B cell (primary cell): Measurements from ENCODE around the gene ZNF423. TPM values are rescaled to one million over a fixed set of nuclear protein-coding genes. Genes with fewer than 3 reads are reported as not detected.

ENCODE experiments used
- ATAC-seq: fragments of 200-7000 bp; cut with Tn5 transposase; one replicate; pipeline ENCODE4 v1.10.0; 2021; ENCODE audit warnings: low read depth, mild to moderate bottlenecking, moderate number of reproducible peaks, moderate library complexity
- CTCF ChIA-PET: fragments of 350-600 bp; sonication (Branson Sonifier 250); formaldehyde crosslinking; loops from one replicate; lab custom pipeline; 2021; ENCODE audit warnings: antibody characterized with exemption, inconsistent platforms; lab: Charles Lee
- POLR2A ChIA-PET: fragments of 350-600 bp; sonication (Branson Sonifier 250); formaldehyde crosslinking; loops from one replicate; lab custom pipeline; 2021; ENCODE audit warnings: antibody characterized with exemption; lab: Charles Lee
- DNase-seq: peaks from one replicate; pipeline ENCODE4 v3.0.0; 2013
- H2AFZ ChIP-seq: 2 replicates; pipeline ENCODE4 v1.6.1; 2012; ENCODE audit warnings: mild to moderate bottlenecking, low read depth, low read length; ENCODE audit not compliant: insufficient read depth, poor library complexity, severe bottlenecking
- H3K27ac ChIP-seq, 2 donors: 1 replicate in 1 of 2; 2 replicates in 1 of 2; pipeline ENCODE4 v1.5.1; 2012 to 2013; ENCODE audit warnings: low read length in 2 of 2, mild to moderate bottlenecking in 2 of 2, moderate library complexity in 1 of 2
- H3K27me3 ChIP-seq, 4 experiments: fragments of 200-600 bp in 1 of 4; sonication (generic) in 1 of 4; replicated peaks in 1 of 4; 1 replicate in 2 of 4; 2 replicates in 2 of 4; pipeline versions ENCODE4 v1.6.1 to v1.7.0; 2013 to 2016; ENCODE audit warnings: low read length in 3 of 4, mild to moderate bottlenecking in 2 of 4, mixed read lengths in 1 of 4, moderate library complexity in 1 of 4; ENCODE audit not compliant: insufficient read depth in 4 of 4, control insufficient read depth in 3 of 4; ENCODE audit errors: control extremely low read depth in 1 of 4
- H3K36me3 ChIP-seq, 2 experiments: replicated peaks in 1 of 2; 1 replicate in 1 of 2; 2 replicates in 1 of 2; pipeline versions ENCODE4 v1.6.1 to v1.7.1; 2013; ENCODE audit warnings: low read length in 1 of 2; ENCODE audit not compliant: insufficient read depth in 2 of 2, control insufficient read depth in 1 of 2; ENCODE audit errors: control extremely low read depth in 1 of 2, extremely low read depth in 1 of 2
- H3K4me1 ChIP-seq, 2 donors: fragments of 200-600 bp in 1 of 2; sonication (generic) in 1 of 2; 1 replicate in 1 of 2; 2 replicates in 1 of 2; pipeline versions ENCODE4 v1.5.1 to v1.6.1; 2013 to 2017; ENCODE audit warnings: low read length in 2 of 2; ENCODE audit not compliant: control insufficient read depth in 2 of 2, insufficient read depth in 2 of 2
- H3K4me2 ChIP-seq: replicated peaks from 2 replicates; pipeline ENCODE3; 2012; ENCODE audit warnings: mild to moderate bottlenecking, low read depth, low read length; ENCODE audit not compliant: poor library complexity, severe bottlenecking
- H3K4me3 ChIP-seq, 5 experiments: fragments of 200-600 bp in 1 of 5; sonication (generic) in 1 of 5; 1 replicate in 3 of 5; 2 replicates in 2 of 5; pipeline versions ENCODE4 v1.5.1 to v1.7.0; 2011 to 2016; ENCODE audit warnings: low read length in 4 of 5, mild to moderate bottlenecking in 4 of 5, low read depth in 2 of 5, control low read depth in 1 of 5, moderate library complexity in 1 of 5; ENCODE audit not compliant: insufficient read depth in 1 of 5; ENCODE audit errors: control extremely low read depth in 1 of 5, extremely low read depth in 1 of 5
- H3K79me2 ChIP-seq: fragments of 200-600 bp; sonication (generic); one replicate; pipeline ENCODE4 v1.6.0; 2016; ENCODE audit warnings: low read length; ENCODE audit not compliant: control insufficient read depth, insufficient read depth
- H3K9ac ChIP-seq: fragments of 200-600 bp; sonication (generic); 2 replicates; pipeline ENCODE4 v1.6.1; 2017; ENCODE audit warnings: mild to moderate bottlenecking, low read length, moderate library complexity
- H3K9me3 ChIP-seq, 3 donors: one replicate each; pipeline versions ENCODE4 v1.6.1 to v1.7.1; 2013; ENCODE audit warnings: low read length in 2 of 3; ENCODE audit not compliant: control insufficient read depth in 2 of 3, insufficient read depth in 1 of 3; ENCODE audit errors: control extremely low read depth in 1 of 3
- H4K20me1 ChIP-seq: 2 replicates; pipeline ENCODE4 v1.6.0; 2012; ENCODE audit warnings: mild to moderate bottlenecking, low read length; ENCODE audit not compliant: insufficient read depth, control insufficient read depth, poor library complexity, severe bottlenecking
- H3K27ac Mint-ChIP-seq: one replicate; pipeline ENCODE4 v1.8.0; 2021; ENCODE audit warnings: mixed read lengths
- H3K27me3 Mint-ChIP-seq: one replicate; pipeline ENCODE4 v1.8.0; 2021; ENCODE audit warnings: mixed read lengths
- H3K4me1 Mint-ChIP-seq: one replicate; pipeline ENCODE4 v1.8.0; 2021; ENCODE audit warnings: mixed read lengths
- H3K4me3 Mint-ChIP-seq: one replicate; pipeline ENCODE4 v1.8.0; 2021; ENCODE audit warnings: mixed read lengths
- H3K9me3 Mint-ChIP-seq: one replicate; pipeline ENCODE4 v1.8.0; 2022; ENCODE audit warnings: mixed read lengths; ENCODE audit not compliant: insufficient read depth
- EZH2 ChIP-seq: IDR thresholded peaks from 2 replicates; pipeline ENCODE4 v1.6.1; 2012; ENCODE audit warnings: borderline replicate concordance, low read depth, mild to moderate bottlenecking, moderate library complexity, low read length; ENCODE audit not compliant: insufficient read depth, poor library complexity, severe bottlenecking
- WGBS: methylation state at CpG from one replicate; pipeline ENCODE4 v1.1.5; 2013; ENCODE audit warnings: missing lambda C conversion rate; ENCODE audit not compliant: insufficient coverage; 5-methylcytosine and 5-hydroxymethylcytosine counted together
- intact Hi-C: fragments of 100-400 bp; cut with micrococcal nuclease; formaldehyde crosslinking; loops from one replicate; pipeline ENCODE4 v1.10.0; 2022
- polyA plus RNA-seq: library from polyadenylated mRNA; depleted of rRNA; stranded (reverse); fragments of >200 nt; gene quantifications from 2 replicates; pipeline ENCODE4 v1.2.3, GENCODE V29; 2012
- total RNA-seq, 2 donors: library from RNA; stranded (reverse); fragments of 120-200 nt in 1 of 2; gene quantifications; 1 replicate in 1 of 2; 2 replicates in 1 of 2; pipeline versions ENCODE4 v1.2.3 to v1.2.4, GENCODE V29; 2013 to 2022
- TF ChIP-seq, protein P1 (sequence below): fragments of 200-600 bp; IDR thresholded peaks from one replicate; pipeline ENCODE4 v1.8.0; 2022; ENCODE audit warnings: antibody characterized with exemption, mild to moderate bottlenecking

ZNF423 gene
- total and polyA plus RNA-seq, 2 donors (not counting 1 experiment from before 2014, with no cell fraction given), result not detected

DNA sequence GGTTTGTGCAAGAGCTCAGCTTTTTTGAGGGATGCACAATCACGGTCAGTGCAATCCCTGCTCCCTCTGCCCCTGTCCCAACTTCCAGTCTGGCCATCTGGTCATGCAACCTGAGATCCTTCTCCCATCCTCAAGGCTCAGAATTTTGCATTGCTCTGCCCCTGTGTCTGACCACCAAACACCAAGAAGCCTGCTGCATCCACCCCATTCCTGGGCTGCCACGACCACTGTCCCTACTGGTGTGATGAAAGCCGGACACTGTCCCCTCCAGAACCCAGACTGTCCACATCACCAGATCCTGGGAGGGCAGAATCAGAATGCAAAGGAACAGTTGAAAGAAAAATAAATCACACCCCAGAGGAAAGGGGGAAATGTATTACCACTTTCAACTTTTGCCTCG, 251.3 kb downstream of the ZNF423 start:
- TF ChIP-seq EZH2, result no peak
- Mint-ChIP-seq H3K9me3 (no peaks in the 10 kb centered on the region), H3K4me1 (no peaks in the 10 kb centered on the region), H3K27ac (no peak overlapping the region), H3K4me3 (no peak overlapping the region), H3K27me3 (peaks cover 14% of the 10 kb centered on the region)
- Histone ChIP-seq H3K9ac (no peak overlapping the region), H3K27me3 (no peaks in the 10 kb centered on the region), H3K4me2 (no peak overlapping the region), H3K27ac (no peak overlapping the region), H3K9me3 (no peaks in the 10 kb centered on the region), H3K4me3 (no peak overlapping the region), H2AFZ (no peak overlapping the region), H3K4me1 (no peaks in the 10 kb centered on the region), H3K79me2 (no peaks in the 10 kb centered on the region), H4K20me1 (no peaks in the 10 kb centered on the region), H3K36me3 (no peaks in the 10 kb centered on the region)
- intact Hi-C loops, result no loop called here
- 87% methylated on average over 3 of the region's 4 CpGs for WGBS
- DNase-seq (no peak), ATAC-seq (no peak)
- CTCF ChIA-PET, result no interaction called here
- POLR2A ChIA-PET, result no interaction called here

DNA sequence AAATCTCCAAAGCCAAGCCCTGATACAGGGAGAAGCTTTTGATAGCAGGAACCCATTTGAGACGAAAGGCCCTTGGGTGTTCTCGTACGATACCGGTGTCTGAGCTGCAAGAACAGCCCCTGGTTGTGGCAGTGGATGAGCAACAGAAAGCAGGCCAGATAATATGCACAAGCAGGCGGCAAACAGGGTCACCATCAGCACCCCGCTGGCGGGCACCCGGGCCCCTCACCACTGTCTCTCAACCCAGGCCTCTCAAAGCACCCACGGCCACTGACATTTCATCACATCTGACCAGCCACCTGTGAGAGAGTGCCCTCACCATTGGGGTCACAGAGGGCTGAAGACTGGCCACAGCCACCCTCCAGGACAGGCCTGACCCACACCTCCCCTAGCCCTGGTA, 252.0 kb downstream of the ZNF423 start:
- DNase-seq, result no peak
- ATAC-seq, result no peak
- no peak overlapping the region for H3K4me2 ChIP-seq
- no peaks in the 10 kb centered on the region for H3K79me2 ChIP-seq
- peaks cover 8% of the 10 kb centered on the region for H3K27me3 Mint-ChIP-seq
- CTCF ChIA-PET, result no interaction called here
- no peaks in the 10 kb centered on the region for H3K9me3 ChIP-seq
- intact Hi-C loops, result no loop called here
- WGBS, result 86% methylated on average over 8 of the region's 9 CpGs
- H3K4me1 ChIP-seq, result no peaks in the 10 kb centered on the region
- H4K20me1 ChIP-seq, result no peaks in the 10 kb centered on the region
- no peaks in the 10 kb centered on the region for H3K36me3 ChIP-seq
- H3K4me1 Mint-ChIP-seq, result no peaks in the 10 kb centered on the region
- TF ChIP-seq, protein P1, sequence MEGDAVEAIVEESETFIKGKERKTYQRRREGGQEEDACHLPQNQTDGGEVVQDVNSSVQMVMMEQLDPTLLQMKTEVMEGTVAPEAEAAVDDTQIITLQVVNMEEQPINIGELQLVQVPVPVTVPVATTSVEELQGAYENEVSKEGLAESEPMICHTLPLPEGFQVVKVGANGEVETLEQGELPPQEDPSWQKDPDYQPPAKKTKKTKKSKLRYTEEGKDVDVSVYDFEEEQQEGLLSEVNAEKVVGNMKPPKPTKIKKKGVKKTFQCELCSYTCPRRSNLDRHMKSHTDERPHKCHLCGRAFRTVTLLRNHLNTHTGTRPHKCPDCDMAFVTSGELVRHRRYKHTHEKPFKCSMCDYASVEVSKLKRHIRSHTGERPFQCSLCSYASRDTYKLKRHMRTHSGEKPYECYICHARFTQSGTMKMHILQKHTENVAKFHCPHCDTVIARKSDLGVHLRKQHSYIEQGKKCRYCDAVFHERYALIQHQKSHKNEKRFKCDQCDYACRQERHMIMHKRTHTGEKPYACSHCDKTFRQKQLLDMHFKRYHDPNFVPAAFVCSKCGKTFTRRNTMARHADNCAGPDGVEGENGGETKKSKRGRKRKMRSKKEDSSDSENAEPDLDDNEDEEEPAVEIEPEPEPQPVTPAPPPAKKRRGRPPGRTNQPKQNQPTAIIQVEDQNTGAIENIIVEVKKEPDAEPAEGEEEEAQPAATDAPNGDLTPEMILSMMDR, result no peak
- no peak for TF ChIP-seq EZH2
- H3K27me3 ChIP-seq, result no peaks in the 10 kb centered on the region
- no peak overlapping the region for H3K9ac ChIP-seq
- H3K9me3 Mint-ChIP-seq, result no peaks in the 10 kb centered on the region
- H3K27ac Mint-ChIP-seq, result no peak overlapping the region
- H3K27ac ChIP-seq, result no peak overlapping the region
- no peak overlapping the region for H3K4me3 Mint-ChIP-seq
- H2AFZ ChIP-seq, result no peak overlapping the region
- H3K4me3 ChIP-seq, result no peak overlapping the region
- POLR2A ChIA-PET, result no interaction called here
